Measurements from ENCODE around the gene ZNF281.

The ZNF281 gene

DNA sequence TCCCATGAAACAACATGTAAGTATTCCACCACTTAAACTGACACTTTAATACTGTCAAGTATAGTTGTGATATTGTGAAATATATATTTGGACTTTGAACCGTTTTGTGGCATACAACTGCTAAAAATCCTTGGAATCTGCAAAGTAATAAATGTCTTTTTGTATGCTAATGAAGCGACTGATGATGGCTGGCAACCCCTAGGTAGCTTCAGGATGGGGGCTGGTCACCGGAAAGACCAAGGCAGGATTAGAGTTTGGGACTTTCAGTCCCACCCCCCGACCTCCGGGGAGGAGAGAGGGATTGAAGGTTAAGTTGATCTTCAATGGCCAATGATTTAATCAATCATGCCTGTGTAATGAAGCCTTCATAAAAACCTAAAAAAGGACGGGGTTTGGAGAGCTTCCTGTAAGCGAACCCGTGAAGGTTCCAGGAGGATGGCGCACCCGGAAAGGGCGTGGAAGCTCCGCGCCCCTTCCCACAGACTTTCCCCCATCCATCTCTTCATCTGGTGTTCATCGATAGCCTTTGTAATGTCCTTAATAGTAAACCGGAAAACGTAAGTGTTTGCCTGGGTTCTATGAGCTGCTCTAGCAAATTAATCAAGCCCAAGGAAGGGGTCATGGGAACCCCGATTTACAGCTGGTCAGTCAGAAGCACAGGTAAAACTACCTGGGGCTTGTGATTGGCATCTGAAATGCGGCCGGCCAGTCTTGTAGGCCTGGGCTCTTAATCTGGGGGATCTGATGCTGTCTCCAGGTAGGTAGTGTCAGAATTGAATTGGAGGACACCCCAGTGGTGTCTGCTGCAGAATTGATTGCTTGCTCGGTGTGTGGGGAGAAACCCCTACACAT is 1.8 kb upstream of the ZNF281 start:
- no peak overlapping the region for H3K4me3 ChIP-seq (ENCODE audit: low read depth, low read length)
- H3K36me3 ChIP-seq = peaks cover 24% of the 10 kb centered on the region
- H3K9me3 ChIP-seq = no peaks in the 10 kb centered on the region; the same call in 1 of the 2 replicates
- TF ChIP-seq, protein P1, sequence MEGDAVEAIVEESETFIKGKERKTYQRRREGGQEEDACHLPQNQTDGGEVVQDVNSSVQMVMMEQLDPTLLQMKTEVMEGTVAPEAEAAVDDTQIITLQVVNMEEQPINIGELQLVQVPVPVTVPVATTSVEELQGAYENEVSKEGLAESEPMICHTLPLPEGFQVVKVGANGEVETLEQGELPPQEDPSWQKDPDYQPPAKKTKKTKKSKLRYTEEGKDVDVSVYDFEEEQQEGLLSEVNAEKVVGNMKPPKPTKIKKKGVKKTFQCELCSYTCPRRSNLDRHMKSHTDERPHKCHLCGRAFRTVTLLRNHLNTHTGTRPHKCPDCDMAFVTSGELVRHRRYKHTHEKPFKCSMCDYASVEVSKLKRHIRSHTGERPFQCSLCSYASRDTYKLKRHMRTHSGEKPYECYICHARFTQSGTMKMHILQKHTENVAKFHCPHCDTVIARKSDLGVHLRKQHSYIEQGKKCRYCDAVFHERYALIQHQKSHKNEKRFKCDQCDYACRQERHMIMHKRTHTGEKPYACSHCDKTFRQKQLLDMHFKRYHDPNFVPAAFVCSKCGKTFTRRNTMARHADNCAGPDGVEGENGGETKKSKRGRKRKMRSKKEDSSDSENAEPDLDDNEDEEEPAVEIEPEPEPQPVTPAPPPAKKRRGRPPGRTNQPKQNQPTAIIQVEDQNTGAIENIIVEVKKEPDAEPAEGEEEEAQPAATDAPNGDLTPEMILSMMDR (IDR thresholded peaks at IDR 0.05; ENCODE audit: low read depth, low read length) = no peak
- H3K4me1 ChIP-seq = peaks cover 3% of the 10 kb centered on the region; the same call in 1 of the 2 replicates
- DNase-seq = no peak
- H3K27me3 ChIP-seq = no peaks in the 10 kb centered on the region

DNA sequence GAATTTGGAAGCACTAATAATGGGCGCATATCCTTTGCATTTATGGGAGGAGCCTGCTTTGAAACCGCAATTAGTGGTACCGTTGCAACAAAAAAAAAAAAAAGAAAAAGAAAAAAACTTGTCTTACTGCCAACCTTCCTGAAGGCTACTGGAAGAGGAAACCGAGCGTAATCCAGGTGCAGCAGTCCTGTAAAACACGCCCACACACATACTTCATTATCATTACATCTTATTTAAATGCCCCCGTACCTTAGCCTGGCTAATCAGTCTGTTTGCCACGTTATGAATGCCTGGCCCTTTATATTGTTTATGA is 686 bp upstream of the ZNF281 start:
- H3K4me1 ChIP-seq = peaks cover 3% of the 10 kb centered on the region; the same call in 1 of the 2 replicates
- H3K9me3 ChIP-seq = no peaks in the 10 kb centered on the region; the same call in 1 of the 2 replicates
- no peak for DNase-seq
- H3K27me3 ChIP-seq = no peaks in the 10 kb centered on the region
- peak overlapping the region; percentile 82 for H3K4me3 ChIP-seq (ENCODE audit: low read depth, low read length)
- TF ChIP-seq, protein P1 (IDR thresholded peaks at IDR 0.05; ENCODE audit: low read depth, low read length) = no peak
- peaks cover 28% of the 10 kb centered on the region for H3K36me3 ChIP-seq

DNA sequence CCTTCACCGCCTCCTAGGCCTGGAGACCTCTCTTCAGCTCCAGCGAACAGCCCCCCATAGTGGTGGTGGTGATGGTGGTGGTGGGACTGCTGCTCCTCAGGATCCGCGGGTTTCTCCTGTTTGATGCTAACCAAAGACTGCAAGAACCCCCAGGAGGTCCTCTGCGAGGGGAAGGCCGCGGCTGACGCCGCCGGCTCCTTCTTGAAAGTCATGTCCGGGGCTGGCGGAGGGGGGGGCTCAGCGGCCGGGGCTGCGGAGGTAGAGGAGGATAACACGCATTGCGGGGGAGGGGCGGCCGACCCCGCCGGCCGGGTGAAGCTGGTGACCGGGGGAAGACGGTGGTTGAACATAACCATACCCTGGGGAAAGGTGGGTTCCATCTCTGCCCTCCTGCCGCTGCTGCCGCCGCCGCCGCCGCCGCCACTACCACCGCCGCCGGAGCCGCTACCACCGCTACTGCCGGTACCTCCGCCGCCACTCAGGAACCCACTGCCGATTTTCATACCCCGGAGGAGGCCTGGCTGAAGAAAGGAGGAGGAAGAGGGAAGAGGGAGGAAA is 554 bp downstream of the ZNF281 start:
- Histone ChIP-seq H3K4me3 (ENCODE audit: low read depth, low read length) (peak overlapping the region; percentile 82), H3K27me3 (no peaks in the 10 kb centered on the region), H3K9me3 (no peaks in the 10 kb centered on the region; the same call in 1 of the 2 replicates), H3K4me1 (peaks cover 3% of the 10 kb centered on the region; the same call in 1 of the 2 replicates), H3K36me3 (peaks cover 39% of the 10 kb centered on the region)
- DNase-seq = peak; percentile 31
- TF ChIP-seq, protein P1 (IDR thresholded peaks at IDR 0.05; ENCODE audit: low read depth, low read length) = no peak

DNA sequence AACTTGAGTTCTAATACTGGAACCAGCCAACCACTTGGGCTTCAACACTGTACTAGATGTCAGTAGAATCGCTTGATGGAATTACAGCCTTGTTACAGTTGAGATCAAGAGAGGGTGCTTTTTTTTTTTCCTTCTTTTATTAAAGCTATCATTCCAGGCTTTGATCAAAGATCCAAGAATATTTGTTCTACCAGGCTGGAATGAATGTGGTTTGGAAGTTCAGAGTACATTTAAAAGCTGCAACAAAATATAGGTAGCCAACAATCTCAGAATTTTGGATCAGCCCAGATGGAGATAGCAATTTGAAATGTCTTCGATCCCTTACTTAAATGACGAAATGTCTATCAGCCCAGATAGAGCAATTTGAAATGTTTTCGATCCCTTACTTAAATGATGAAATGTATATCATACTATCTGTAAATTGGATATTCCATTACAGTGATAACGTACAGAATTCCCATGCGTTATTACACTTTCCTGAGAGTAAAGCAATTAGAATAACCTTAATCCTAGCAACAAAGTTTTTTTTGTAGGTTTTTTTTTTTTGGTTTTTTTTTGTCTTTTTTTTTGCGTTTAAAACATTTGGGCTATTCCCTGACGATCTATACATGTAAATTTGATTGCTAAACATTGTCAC is 3.6 kb downstream of the ZNF281 start:
- Histone ChIP-seq H3K4me1 (peaks cover 3% of the 10 kb centered on the region; the same call in 1 of the 2 replicates), H3K4me3 (ENCODE audit: low read depth, low read length) (peak overlapping the region; percentile 7; the same call in 1 of the 2 replicates)
- DNase-seq = no peak

DNA sequence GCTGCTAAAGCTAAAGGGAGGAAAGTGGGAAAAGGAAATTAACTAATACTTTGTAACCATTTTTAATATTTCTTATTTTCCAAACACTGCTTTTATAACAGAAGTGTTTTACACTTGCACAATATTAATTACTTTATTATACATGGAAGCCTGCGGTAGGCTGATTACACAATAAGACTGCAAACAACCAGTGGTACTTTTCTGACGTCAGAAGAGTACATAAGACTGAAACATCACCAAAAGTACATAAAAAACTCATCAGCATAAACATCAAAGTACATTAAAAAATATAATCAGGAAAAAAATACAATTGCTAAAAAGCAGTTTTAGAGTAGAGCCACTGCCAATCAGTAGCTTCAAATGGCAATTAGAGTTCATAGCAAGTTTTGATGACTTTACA is 4.6 kb downstream of the ZNF281 start:
- H3K36me3 ChIP-seq = peaks cover 55% of the 10 kb centered on the region
- no peaks in the 10 kb centered on the region; the same call in 1 of the 2 replicates for H3K9me3 ChIP-seq
- no peak overlapping the region for H3K4me3 ChIP-seq (ENCODE audit: low read depth, low read length)
- H3K4me1 ChIP-seq = peaks cover 3% of the 10 kb centered on the region; the same call in 1 of the 2 replicates
- TF ChIP-seq, protein P1 (IDR thresholded peaks at IDR 0.05; ENCODE audit: low read depth, low read length) = no peak
- no peak for DNase-seq
- no peaks in the 10 kb centered on the region for H3K27me3 ChIP-seq

More for the DNA sequence above, 3.6 kb downstream of the ZNF281 start:
- TF ChIP-seq, protein P1 (IDR thresholded peaks at IDR 0.05; ENCODE audit: low read depth, low read length) = no peak
- Histone ChIP-seq H3K9me3 (no peaks in the 10 kb centered on the region; the same call in 1 of the 2 replicates), H3K36me3 (peaks cover 50% of the 10 kb centered on the region), H3K27me3 (no peaks in the 10 kb centered on the region)
